ENCODE data around the gene NR4A1. TPM values are rescaled to one million over a fixed set of nuclear protein-coding genes. Genes with fewer than 3 reads are reported as not detected.
A peak's percentile ranks its signal among the peaks of the same experiment; 100 is the strongest.

The NR4A1 gene
- total RNA-seq, 1 experiment from 2014 or later = 25.8 TPM

GRCh38 chr12:52014567-52015530 is 36.4 kb upstream of the NR4A1 start:
- Histone ChIP-seq H2BK15ac (ENCODE audit: low read depth, low read length) (no peak overlapping the region), H3K79me1 (ENCODE audit: insufficient read depth, low read depth, low read length, poor library complexity, severe bottlenecking) (no peaks in the 10 kb centered on the region), H4K20me1 (ENCODE audit: control insufficient read depth, insufficient read depth, insufficient read length) (no peaks in the 10 kb centered on the region), H4K5ac (ENCODE audit: insufficient read length, low read depth, low read length) (no peak overlapping the region), H4K8ac (replicated peaks; ENCODE audit: insufficient read length, low read depth, low read length) (no peak overlapping the region), H2BK12ac (ENCODE audit: insufficient read length, low read depth, low read length) (no peak overlapping the region), H2AFZ (ENCODE audit: low read length) (no peak overlapping the region), H3K9me3 (ENCODE audit: control insufficient read depth, low read depth, low read length) (no peaks in the 10 kb centered on the region), H3K4ac (ENCODE audit: low read depth, low read length) (no peak overlapping the region), H3K18ac (ENCODE audit: insufficient read length, low read depth, low read length) (no peak overlapping the region), H3K27me3 (ENCODE audit: insufficient read depth, low read length) (no peaks in the 10 kb centered on the region), H3K4me2 (ENCODE audit: insufficient read depth, insufficient read length, low read length) (no peak overlapping the region), H2BK120ac (ENCODE audit: low read depth, low read length, poor library complexity, severe bottlenecking) (no peak overlapping the region), H3K79me2 (ENCODE audit: insufficient read depth, low read length) (no peaks in the 10 kb centered on the region), H2AK5ac (ENCODE audit: insufficient read length, low read length) (no peak overlapping the region), H3T11ph (ENCODE audit: low read length) (no peak overlapping the region), H3K4me1 (ENCODE audit: insufficient read depth, low read length) (peaks cover 5% of the 10 kb centered on the region; the same call in 1 of the 2 replicates), H3K56ac (ENCODE audit: insufficient read length, low read depth, low read length) (no peak overlapping the region), H3K9ac (ENCODE audit: extremely low read depth, insufficient read length, low read length) (no peak overlapping the region), H3K23ac (ENCODE audit: insufficient read length, low read depth, low read length) (no peak overlapping the region), H3K27ac (ENCODE audit: insufficient read length, low read depth, low read length) (no peak overlapping the region), H3K14ac (ENCODE audit: insufficient read depth, low read length) (no peak overlapping the region), H4K91ac (ENCODE audit: insufficient read length, low read depth, low read length) (no peak overlapping the region), H2BK5ac (ENCODE audit: insufficient read length, low read length) (no peak overlapping the region), H2BK20ac (ENCODE audit: low read depth, low read length, poor library complexity, severe bottlenecking) (no peak overlapping the region), H3K23me2 (ENCODE audit: insufficient read length, low read depth, low read length, poor library complexity, severe bottlenecking) (no peaks in the 10 kb centered on the region)
- no peaks in the 10 kb centered on the region; a peak in 1 of 5 replicates for H3K9me3 Mint-ChIP-seq
- no peak overlapping the region; a peak in 1 of 7 replicates for H3K27ac Mint-ChIP-seq
- DNase-seq = peak; percentile 70
- peaks cover 0 to 14% (median 10%) of the 10 kb centered on the region in 3 experiments; a peak in 3 of 7 replicates for H3K36me3 Mint-ChIP-seq (ENCODE audit: insufficient read depth in 1 of 3, low read depth in 3 of 3)
- no CpG with 5 or more reads among the region's 93 CpGs for WGBS (ENCODE audit: extremely low coverage, insufficient read length, low lambda C conversion rate)
- no peak for TF ChIP-seq CTCF (conservative IDR thresholded peaks at IDR 0.05)
- H3K4me3 Mint-ChIP-seq = peak overlapping the region in 1 of 2 experiments; percentile 41; a peak in 2 of 5 replicates
- H3K4me1 Mint-ChIP-seq = peaks cover 24 to 37% of the 10 kb centered on the region in 2 experiments
- peaks cover 78% of the 10 kb centered on the region for H3K27me3 Mint-ChIP-seq (ENCODE audit: low read depth)

Measured in H9 (cell line).